GM10248 (cell line): Measurements from ENCODE around the gene DDI2.
A peak's percentile ranks its signal among the peaks of the same experiment; 100 is the strongest.

Experiments used
- CTCF ChIA-PET: fragments of 300-600 bp; sonication (Branson Sonifier 250); formaldehyde crosslinking; extraction: SDS; loops from one replicate; lab custom pipeline; 2021; ENCODE audit warnings: antibody characterized with exemption; lab: Yijun Ruan, JAX
- POLR2A ChIA-PET: fragments of 350-650 bp; sonication (Branson Sonifier 250); formaldehyde crosslinking; extraction: SDS; loops from one replicate; lab custom pipeline; 2020; ENCODE audit warnings: antibody characterized with exemption; lab: Yijun Ruan, JAX
- DNase-seq: peaks from one replicate; pipeline ENCODE4 v3.0.0; 2012; ENCODE audit errors: extremely low spot score
- TF ChIP-seq, protein P1 (sequence below): IDR thresholded peaks from 2 replicates; pipeline ENCODE4 v1.5.1; 2012; ENCODE audit warnings: mild to moderate bottlenecking, low read depth; ENCODE audit errors: extremely low read depth, missing control alignments, control extremely low read depth

The DDI2 gene

DNA sequence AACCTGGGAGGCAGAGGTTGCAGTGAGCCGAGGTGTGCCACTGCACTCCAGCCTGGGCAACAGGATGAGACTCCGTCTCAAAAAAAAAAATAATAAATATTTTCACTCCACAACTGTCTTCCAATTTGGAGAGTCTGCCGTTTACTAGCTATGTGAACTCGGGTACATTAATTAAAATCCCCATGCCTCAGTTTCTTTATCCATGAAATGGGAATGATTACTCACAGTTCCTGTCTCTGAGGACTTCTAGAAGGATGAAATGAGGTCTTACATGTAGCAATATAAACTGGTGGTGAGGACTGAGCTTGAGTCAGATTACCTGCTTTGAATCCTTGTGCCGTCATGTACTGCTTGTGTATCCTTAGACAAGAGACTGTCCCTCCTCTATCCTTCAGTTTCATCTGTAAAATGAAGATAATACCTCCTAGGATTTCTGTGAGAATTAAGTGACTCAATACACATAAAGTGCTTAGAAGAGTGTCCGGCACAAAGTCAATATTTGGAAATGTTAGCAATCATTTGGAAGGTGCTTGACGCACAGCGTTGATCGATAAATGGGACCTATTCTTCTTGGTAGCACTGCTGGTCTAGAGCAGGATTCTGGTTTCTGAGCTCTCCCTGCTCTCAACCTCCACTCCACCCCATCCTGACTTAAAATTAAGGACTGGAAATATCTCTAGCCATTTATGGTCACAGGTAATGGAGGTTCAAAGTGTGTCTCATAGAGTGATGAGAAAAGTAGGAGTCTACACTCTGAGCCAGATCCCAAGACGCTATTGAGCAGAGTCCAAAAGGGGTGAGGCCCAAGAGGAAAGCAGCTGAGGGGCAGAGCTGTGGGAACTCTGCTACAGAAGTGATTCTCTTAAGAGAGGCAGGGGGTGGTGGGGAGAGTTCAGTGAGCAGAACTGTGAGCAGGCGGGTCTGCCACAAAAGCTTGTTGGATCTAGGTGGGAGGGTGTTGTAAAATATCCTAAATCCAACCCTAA is 11.6 kb upstream of the DDI2 start:
- POLR2A ChIA-PET: interaction anchor here (0.6 kb wide), 1 partner anchor 26 kb away, joined by 6 read pairs; no protein-coding TSS in a partner anchor
- TF ChIP-seq, protein P1, sequence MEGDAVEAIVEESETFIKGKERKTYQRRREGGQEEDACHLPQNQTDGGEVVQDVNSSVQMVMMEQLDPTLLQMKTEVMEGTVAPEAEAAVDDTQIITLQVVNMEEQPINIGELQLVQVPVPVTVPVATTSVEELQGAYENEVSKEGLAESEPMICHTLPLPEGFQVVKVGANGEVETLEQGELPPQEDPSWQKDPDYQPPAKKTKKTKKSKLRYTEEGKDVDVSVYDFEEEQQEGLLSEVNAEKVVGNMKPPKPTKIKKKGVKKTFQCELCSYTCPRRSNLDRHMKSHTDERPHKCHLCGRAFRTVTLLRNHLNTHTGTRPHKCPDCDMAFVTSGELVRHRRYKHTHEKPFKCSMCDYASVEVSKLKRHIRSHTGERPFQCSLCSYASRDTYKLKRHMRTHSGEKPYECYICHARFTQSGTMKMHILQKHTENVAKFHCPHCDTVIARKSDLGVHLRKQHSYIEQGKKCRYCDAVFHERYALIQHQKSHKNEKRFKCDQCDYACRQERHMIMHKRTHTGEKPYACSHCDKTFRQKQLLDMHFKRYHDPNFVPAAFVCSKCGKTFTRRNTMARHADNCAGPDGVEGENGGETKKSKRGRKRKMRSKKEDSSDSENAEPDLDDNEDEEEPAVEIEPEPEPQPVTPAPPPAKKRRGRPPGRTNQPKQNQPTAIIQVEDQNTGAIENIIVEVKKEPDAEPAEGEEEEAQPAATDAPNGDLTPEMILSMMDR: no peak
- DNase-seq: no peak
- CTCF ChIA-PET: interaction anchor here (1.1 kb wide), 1 partner anchor 13 kb away, joined by 3 read pairs; no protein-coding TSS in a partner anchor

DNA sequence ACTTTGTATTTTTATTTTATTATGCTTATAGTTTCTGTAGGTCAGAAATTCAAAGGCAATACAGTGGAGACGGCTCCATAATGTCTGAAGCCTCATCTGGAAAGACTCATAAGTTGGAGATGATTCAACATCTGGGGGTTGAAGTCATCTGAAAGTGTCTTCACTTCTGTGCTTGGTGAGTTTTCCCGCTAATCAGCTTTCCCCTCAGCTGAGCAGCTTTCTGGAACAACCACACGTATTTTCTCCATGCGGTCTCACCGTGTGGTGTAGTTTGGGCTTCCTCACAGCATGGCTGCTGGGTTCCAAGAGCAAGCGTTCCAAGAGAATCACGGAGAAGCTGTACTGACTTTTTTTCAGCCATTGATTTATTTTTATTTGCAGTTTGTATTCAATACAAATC is 7.6 kb upstream of the DDI2 start:
- POLR2A ChIA-PET: no interaction called here
- TF ChIP-seq, protein P1: no peak
- CTCF ChIA-PET: interaction anchor here (1.4 kb wide), 1 partner anchor 9 kb away, joined by 4 read pairs; no protein-coding TSS in a partner anchor
- DNase-seq: no peak

DNA sequence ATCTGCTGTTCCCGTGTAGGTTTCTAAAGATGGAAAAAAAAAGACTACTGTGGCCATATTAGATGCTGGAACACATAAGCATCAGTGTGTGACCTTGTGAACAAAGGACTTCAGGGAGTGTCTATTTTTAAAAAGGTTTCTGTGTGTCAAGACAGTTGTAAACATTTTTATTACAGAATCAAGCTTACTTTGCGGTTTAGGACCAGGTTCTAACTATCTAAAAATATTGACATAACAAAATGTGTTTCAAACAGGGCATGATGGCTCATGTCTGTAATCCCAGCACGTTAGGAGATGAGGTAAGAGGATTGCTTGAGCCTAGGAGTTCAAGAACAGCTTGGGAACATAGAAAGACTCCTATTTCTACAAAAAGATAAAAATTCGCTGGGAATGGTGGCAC is 7.1 kb upstream of the DDI2 start:
- TF ChIP-seq, protein P1: no peak
- no peak for DNase-seq
- CTCF ChIA-PET: interaction anchor here (1.4 kb wide), 1 partner anchor 8 kb away, joined by 4 read pairs; no protein-coding TSS in a partner anchor
- POLR2A ChIA-PET: no interaction called here

DNA sequence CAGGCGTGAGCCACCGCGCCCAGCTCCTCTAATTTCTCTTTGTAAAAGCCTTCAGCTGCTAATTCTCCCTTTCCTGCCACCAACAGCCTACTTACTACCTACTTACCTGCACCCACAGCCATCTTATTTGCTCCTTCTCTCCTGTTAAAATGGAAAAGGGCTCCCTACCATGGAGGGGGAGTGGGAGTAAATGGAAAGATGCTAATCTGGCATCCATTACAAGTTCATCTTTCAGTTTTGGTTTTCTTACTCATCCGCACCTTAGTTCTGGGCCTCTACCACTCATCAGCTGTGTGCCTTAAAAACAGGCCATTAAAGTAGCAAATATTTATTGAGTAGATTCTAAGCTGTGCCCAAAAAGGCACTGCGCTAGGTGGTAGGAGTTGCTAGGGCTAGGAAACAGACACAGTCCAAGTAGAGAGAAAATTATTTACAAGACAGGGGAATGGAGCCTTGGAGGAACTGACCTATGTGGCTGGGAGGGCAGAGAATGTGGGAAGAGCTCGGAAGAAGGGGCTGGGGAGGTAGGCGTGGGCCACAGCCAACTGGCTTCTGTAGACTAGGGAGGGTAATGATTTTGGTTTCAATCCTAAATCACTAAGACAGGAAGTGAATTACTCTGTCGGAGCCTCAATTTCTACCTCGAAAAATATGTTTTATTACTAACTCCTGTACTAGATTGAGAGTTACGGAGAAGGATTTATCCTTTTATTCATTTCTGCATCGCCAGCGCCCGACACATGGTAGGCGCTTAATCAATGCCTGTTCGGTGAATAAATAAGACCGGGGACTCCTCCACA is 685 bp upstream of the DDI2 start:
- TF ChIP-seq, protein P1: no peak
- ChIA-PET CTCF (interaction anchor here (1.4 to 2.1 kb wide), 3 partner anchors 21 to 38 kb away, joined by 3 to 4 read pairs (median 4); no protein-coding TSS in a partner anchor), POLR2A (interaction anchor here (1.6 kb wide), 1 partner anchor 80 kb away, joined by 5 read pairs; no protein-coding TSS in a partner anchor)
- no peak for DNase-seq

DNA sequence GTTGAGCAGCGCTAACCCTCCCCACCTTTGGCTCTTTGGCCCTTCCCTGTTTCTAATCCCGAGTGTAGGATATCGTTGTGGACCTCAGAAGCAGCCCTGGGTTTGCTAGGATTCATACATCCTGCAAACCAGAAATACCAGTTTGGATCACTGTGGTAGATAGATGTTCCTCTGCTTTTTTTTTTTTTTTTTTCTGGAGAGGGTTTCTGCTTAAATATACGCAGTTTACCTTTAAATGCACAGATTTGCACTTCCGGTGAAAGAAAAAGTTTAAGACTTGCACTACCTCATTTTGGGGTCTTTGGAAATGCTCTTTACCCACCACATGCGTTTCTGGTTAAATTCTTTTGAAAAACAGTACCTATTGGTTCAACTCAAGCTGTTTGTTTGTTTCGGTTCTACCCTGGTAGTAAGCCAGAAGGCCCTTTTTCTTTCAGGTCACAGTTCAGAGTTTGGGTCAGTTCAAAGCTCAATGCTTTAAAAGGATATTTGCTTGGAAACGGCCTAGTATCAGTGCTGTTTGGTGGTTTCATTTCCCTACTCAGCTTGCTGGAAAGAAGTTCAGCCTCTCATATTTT is 908 bp downstream of the DDI2 start:
- peak; percentile 71 for DNase-seq
- POLR2A ChIA-PET: interaction anchor here (0.6 to 1.1 kb wide), 3 partner anchors 9 to 15 kb away, joined by 3 to 4 read pairs (median 3); no protein-coding TSS in a partner anchor
- CTCF ChIA-PET: interaction anchor here (1.0 to 2.1 kb wide), 6 partner anchors 8 to 49 kb away, joined by 3 to 6 read pairs (median 4); no protein-coding TSS in a partner anchor
- TF ChIP-seq, protein P1: no peak
